HG02885 (cell line): ENCODE results near the gene FMNL3.
"Not testable (repeated sequence)": the region's sequence is repeated elsewhere in the genome, so short reads cannot be mapped to it uniquely, and the experiment has no call there.

Source experiments
- ATAC-seq: cut with Tn5 transposase; IDR thresholded peaks from one replicate; pipeline ENCODE4 v1.9.1; 2021; ENCODE audit warnings: mild to moderate bottlenecking; ENCODE audit not compliant: unreplicated experiment, poor library complexity

Gene FMNL3

GRCh38 chr12:49610785-49611184, 96.4 kb downstream of the FMNL3 start:
- not testable (repeated sequence) for ATAC-seq

GRCh38 chr12:49609875-49610154, 97.4 kb downstream of the FMNL3 start:
- no peak for ATAC-seq

- ATAC-seq: no peak
These were observed 97.9 kb downstream of the FMNL3 start for GRCh38 chr12:49609059-49609874.

GRCh38 chr12:49605539-49605938, 101.7 kb downstream of the FMNL3 start, which contains the start of gene FAM186B:
FAM186B (minus strand) TSS chr12:49605639; CDS start chr12:49605477, 162 bp downstream.
- ATAC-seq: not testable (repeated sequence)

GRCh38 chr12:49604856-49605255, 102.3 kb downstream of the FMNL3 start:
- no peak for ATAC-seq

GRCh38 chr12:49603721-49604120, 103.5 kb downstream of the FMNL3 start:
- ATAC-seq: no peak

- no peak for ATAC-seq
These were observed 107.2 kb downstream of the FMNL3 start for GRCh38 chr12:49599961-49600360.

GRCh38 chr12:49598527-49598926, 108.7 kb downstream of the FMNL3 start:
- ATAC-seq: no peak

- ATAC-seq: no peak
These were observed 118.3 kb downstream of the FMNL3 start for GRCh38 chr12:49588721-49589516.

- ATAC-seq: no peak
These were observed 118.9 kb downstream of the FMNL3 start for GRCh38 chr12:49588281-49588680.

GRCh38 chr12:49587174-49587908, 119.9 kb downstream of the FMNL3 start:
- no peak for ATAC-seq
